ENCODE measurements around the gene RBM20. TPM values are rescaled to one million over a fixed set of nuclear protein-coding genes. Genes with fewer than 3 reads are reported as not detected.

Gene RBM20
- polyA plus RNA-seq, 1 donor (not counting 4 experiments of a cell fraction or from before 2014, with no cell fraction given), result 0.01 TPM

DNA sequence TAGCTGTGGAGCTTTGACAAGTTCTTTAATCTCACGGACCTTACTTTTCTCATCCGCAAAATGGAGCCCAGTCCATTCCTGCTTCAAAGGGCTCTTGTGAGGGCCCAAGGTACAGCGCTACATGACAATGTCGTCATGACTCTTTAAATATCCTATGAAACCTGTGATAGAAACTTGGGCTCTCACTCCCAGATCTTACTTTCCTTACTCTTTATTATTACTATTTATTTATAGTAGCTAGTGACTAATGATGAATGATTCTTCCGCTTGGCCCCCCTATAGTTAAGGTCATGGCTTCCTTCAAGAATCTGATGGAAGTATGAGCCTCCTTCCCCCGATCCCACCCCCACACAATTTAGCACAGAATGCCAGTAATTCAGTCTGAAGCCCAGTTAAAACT, 41.9 kb downstream of the RBM20 start:
- Histone ChIP-seq H3K9me3 (ENCODE audit: control insufficient read depth, low read depth, low read length) (no peaks in the 10 kb centered on the region), H3K27ac (ENCODE audit: control insufficient read depth, insufficient read depth, low read length) (no peak overlapping the region), H3K4me1 (ENCODE audit: control insufficient read depth, extremely low read depth, insufficient read depth, low read length) (no peaks in the 10 kb centered on the region), H3K36me3 (ENCODE audit: control insufficient read depth in 2 of 2, extremely low read depth in 1 of 2, insufficient read depth in 2 of 2, low read length in 2 of 2) (no peaks in the 10 kb centered on the region), H3K27me3 (ENCODE audit: control insufficient read depth, extremely low read depth, insufficient read depth, low read length) (peaks cover 5% of the 10 kb centered on the region), H2AFZ (ENCODE audit: control insufficient read depth, low read length) (no peak overlapping the region), H3K79me2 (ENCODE audit: control insufficient read depth, insufficient read depth, low read length) (no peaks in the 10 kb centered on the region), H3K9me1 (ENCODE audit: control insufficient read depth, extremely low read depth, insufficient read depth, low read length) (no peaks in the 10 kb centered on the region), H3K4me2 (ENCODE audit: control insufficient read depth, extremely low read depth, insufficient read depth, low read depth, low read length) (no peak overlapping the region), H3K9ac (ENCODE audit: control insufficient read depth, extremely low read depth, insufficient read depth, low read length) (no peak overlapping the region), H3K4me3 (ENCODE audit: control insufficient read depth in 2 of 3, extremely low read depth in 1 of 3, insufficient read depth in 2 of 3, low read depth in 1 of 3, low read length in 3 of 3) (no peak overlapping the region), H4K20me1 (ENCODE audit: control insufficient read depth, extremely low read depth, insufficient read depth, low read length) (no peaks in the 10 kb centered on the region)
- dilution Hi-C loops (cut with MboI; ENCODE audit: extremely low pct_ligation_motif_present, low sequenced_read_pairs), result no loop called here
- TF ChIP-seq EZH2 (IDR thresholded peaks at IDR 0.05; ENCODE audit: low read length), result no peak
- TF ChIP-seq, protein P1, sequence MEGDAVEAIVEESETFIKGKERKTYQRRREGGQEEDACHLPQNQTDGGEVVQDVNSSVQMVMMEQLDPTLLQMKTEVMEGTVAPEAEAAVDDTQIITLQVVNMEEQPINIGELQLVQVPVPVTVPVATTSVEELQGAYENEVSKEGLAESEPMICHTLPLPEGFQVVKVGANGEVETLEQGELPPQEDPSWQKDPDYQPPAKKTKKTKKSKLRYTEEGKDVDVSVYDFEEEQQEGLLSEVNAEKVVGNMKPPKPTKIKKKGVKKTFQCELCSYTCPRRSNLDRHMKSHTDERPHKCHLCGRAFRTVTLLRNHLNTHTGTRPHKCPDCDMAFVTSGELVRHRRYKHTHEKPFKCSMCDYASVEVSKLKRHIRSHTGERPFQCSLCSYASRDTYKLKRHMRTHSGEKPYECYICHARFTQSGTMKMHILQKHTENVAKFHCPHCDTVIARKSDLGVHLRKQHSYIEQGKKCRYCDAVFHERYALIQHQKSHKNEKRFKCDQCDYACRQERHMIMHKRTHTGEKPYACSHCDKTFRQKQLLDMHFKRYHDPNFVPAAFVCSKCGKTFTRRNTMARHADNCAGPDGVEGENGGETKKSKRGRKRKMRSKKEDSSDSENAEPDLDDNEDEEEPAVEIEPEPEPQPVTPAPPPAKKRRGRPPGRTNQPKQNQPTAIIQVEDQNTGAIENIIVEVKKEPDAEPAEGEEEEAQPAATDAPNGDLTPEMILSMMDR (optimal IDR thresholded peaks at IDR 0.05 in 1 of 3, IDR thresholded peaks at IDR 0.05 in 1 of 3, conservative IDR thresholded peaks at IDR 0.05 in 1 of 3; ENCODE audit: extremely low read depth in 1 of 3, insufficient read depth in 2 of 3, low read length in 3 of 3), result no peak
- DNase-seq (ENCODE audit: low read depth, low spot score), result no peak
- FAIRE-seq, result no peak

DNA sequence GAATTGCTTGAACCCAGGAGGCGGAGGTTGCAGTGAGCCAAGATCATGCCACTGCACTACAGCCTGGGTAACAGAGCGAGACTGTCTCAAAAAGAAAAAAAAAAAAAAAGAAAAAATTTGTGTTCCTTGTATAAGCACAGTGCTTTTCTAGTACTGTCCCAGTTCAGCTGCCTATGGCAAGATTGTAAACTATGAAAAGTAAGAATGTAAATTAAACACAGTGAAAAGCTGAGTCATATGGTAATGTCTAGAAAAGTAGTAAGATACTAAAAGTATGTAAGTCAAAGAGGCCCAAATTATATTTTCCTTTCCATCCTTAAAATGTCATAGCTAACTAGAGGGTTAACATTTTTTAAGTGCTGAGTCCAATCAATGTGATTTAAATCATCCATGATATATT, 42.8 kb downstream of the RBM20 start:
- no peaks in the 10 kb centered on the region for H3K36me3 ChIP-seq (ENCODE audit: control insufficient read depth in 2 of 2, extremely low read depth in 1 of 2, insufficient read depth in 2 of 2, low read length in 2 of 2)
- TF ChIP-seq EZH2 (IDR thresholded peaks at IDR 0.05; ENCODE audit: low read length), result no peak
- TF ChIP-seq, protein P1 (optimal IDR thresholded peaks at IDR 0.05 in 1 of 3, IDR thresholded peaks at IDR 0.05 in 1 of 3, conservative IDR thresholded peaks at IDR 0.05 in 1 of 3; ENCODE audit: extremely low read depth in 1 of 3, insufficient read depth in 2 of 3, low read length in 3 of 3), result no peak
- dilution Hi-C loops (cut with MboI; ENCODE audit: extremely low pct_ligation_motif_present, low sequenced_read_pairs), result no loop called here
- H3K79me2 ChIP-seq (ENCODE audit: control insufficient read depth, insufficient read depth, low read length), result no peaks in the 10 kb centered on the region
- H3K27ac ChIP-seq (ENCODE audit: control insufficient read depth, insufficient read depth, low read length), result no peak overlapping the region
- H3K4me1 ChIP-seq (ENCODE audit: control insufficient read depth, extremely low read depth, insufficient read depth, low read length), result no peaks in the 10 kb centered on the region
- no peak overlapping the region for H3K9ac ChIP-seq (ENCODE audit: control insufficient read depth, extremely low read depth, insufficient read depth, low read length)
- no peak for DNase-seq (ENCODE audit: low read depth, low spot score)
- H2AFZ ChIP-seq (ENCODE audit: control insufficient read depth, low read length), result no peak overlapping the region
- H3K4me2 ChIP-seq (ENCODE audit: control insufficient read depth, extremely low read depth, insufficient read depth, low read depth, low read length), result no peak overlapping the region
- no peak overlapping the region for H3K4me3 ChIP-seq (ENCODE audit: control insufficient read depth in 2 of 3, extremely low read depth in 1 of 3, insufficient read depth in 2 of 3, low read depth in 1 of 3, low read length in 3 of 3)
- FAIRE-seq, result no peak
- H3K9me1 ChIP-seq (ENCODE audit: control insufficient read depth, extremely low read depth, insufficient read depth, low read length), result no peaks in the 10 kb centered on the region
- H3K27me3 ChIP-seq (ENCODE audit: control insufficient read depth, extremely low read depth, insufficient read depth, low read length), result peaks cover 5% of the 10 kb centered on the region
- no peaks in the 10 kb centered on the region for H4K20me1 ChIP-seq (ENCODE audit: control insufficient read depth, extremely low read depth, insufficient read depth, low read length)
- H3K9me3 ChIP-seq (ENCODE audit: control insufficient read depth, low read depth, low read length), result no peaks in the 10 kb centered on the region

Measured in keratinocyte (primary cell).